CD14-positive monocyte (primary cell): ENCODE data around the gene RNF187. TPM values are rescaled to one million over a fixed set of nuclear protein-coding genes. Genes with fewer than 3 reads are reported as not detected.

Experiments used
- DNase-seq, 3 donors: peaks; one replicate each; pipeline ENCODE4 v3.0.0-alpha.2; 2011 to 2022
- H2AFZ ChIP-seq: 2 replicates; pipeline ENCODE4 v1.6.0; 2012; ENCODE audit warnings: mild to moderate bottlenecking, low read depth, low read length, inconsistent platforms; ENCODE audit not compliant: insufficient read depth, poor library complexity, severe bottlenecking
- H3K27ac ChIP-seq, 2 donors: 1 replicate in 1 of 2; 2 replicates in 1 of 2; pipeline ENCODE4 v1.5.1; 2012 to 2013; ENCODE audit warnings: low read length in 2 of 2, control low read depth in 1 of 2, inconsistent platforms in 1 of 2, low read depth in 1 of 2, mild to moderate bottlenecking in 1 of 2
- H3K27me3 ChIP-seq, 2 donors: one replicate each; pipeline versions ENCODE4 v1.6.0 to v1.6.1; 2011 to 2013; ENCODE audit warnings: low read length in 2 of 2; ENCODE audit not compliant: control insufficient read depth in 2 of 2, insufficient read depth in 2 of 2
- H3K36me3 ChIP-seq, 2 donors: replicated peaks in 1 of 2; 1 replicate in 1 of 2; 2 replicates in 1 of 2; pipeline versions ENCODE4 v1.5.1 to v1.6.1; 2012 to 2013; ENCODE audit warnings: low read length in 2 of 2, control low read depth in 1 of 2, inconsistent platforms in 1 of 2, mild to moderate bottlenecking in 1 of 2; ENCODE audit not compliant: insufficient read depth in 2 of 2, control insufficient read depth in 1 of 2
- H3K4me1 ChIP-seq, 2 donors: 1 replicate in 1 of 2; 2 replicates in 1 of 2; pipeline versions ENCODE4 v1.5.1 to v1.6.1; 2012 to 2013; ENCODE audit warnings: low read length in 2 of 2, control low read depth in 1 of 2, inconsistent platforms in 1 of 2, mild to moderate bottlenecking in 1 of 2, moderate library complexity in 1 of 2; ENCODE audit not compliant: insufficient read depth in 2 of 2, control insufficient read depth in 1 of 2
- H3K4me2 ChIP-seq: replicated peaks from 2 replicates; pipeline ENCODE3; 2012; ENCODE audit warnings: low read length, moderate library complexity, mild to moderate bottlenecking; ENCODE audit not compliant: poor library complexity, severe bottlenecking; ENCODE audit errors: extremely low read depth
- H3K4me3 ChIP-seq, 3 experiments: fragments of 200-600 bp in 1 of 3; sonication (generic) in 1 of 3; replicated peaks in 1 of 3; 1 replicate in 2 of 3; 2 replicates in 1 of 3; pipeline ENCODE4 v1.5.1; 2011 to 2013; ENCODE audit warnings: low read length in 3 of 3, mild to moderate bottlenecking in 3 of 3, control low read depth in 2 of 3, low read depth in 2 of 3, inconsistent platforms in 1 of 3, moderate library complexity in 1 of 3
- H3K79me2 ChIP-seq: 2 replicates; pipeline ENCODE4 v1.6.0; 2012; ENCODE audit warnings: mild to moderate bottlenecking, control low read depth, inconsistent platforms, low read length, moderate library complexity; ENCODE audit not compliant: insufficient read depth
- H3K9ac ChIP-seq: 2 replicates; pipeline ENCODE4 v1.6.0; 2017; ENCODE audit warnings: low read length, mild to moderate bottlenecking; ENCODE audit not compliant: insufficient read depth, poor library complexity, severe bottlenecking
- H3K9me3 ChIP-seq, 2 donors: replicated peaks in 1 of 2; 1 replicate in 1 of 2; 2 replicates in 1 of 2; pipeline versions ENCODE4 v1.5.1 to v1.6.1; 2012 to 2013; ENCODE audit warnings: low read length in 2 of 2, control low read depth in 1 of 2; ENCODE audit not compliant: control insufficient read depth in 1 of 2, insufficient read depth in 1 of 2
- H4K20me1 ChIP-seq: 2 replicates; pipeline ENCODE4 v1.6.0; 2012; ENCODE audit warnings: mild to moderate bottlenecking, low read length, control low read depth, moderate library complexity; ENCODE audit not compliant: insufficient read depth
- H3K27ac Mint-ChIP-seq, 7 donors: one replicate each; pipeline ENCODE4 v1.8.0; 2020; ENCODE audit warnings: mild to moderate bottlenecking in 7 of 7, mixed read lengths in 7 of 7, moderate library complexity in 6 of 7, inconsistent platforms in 2 of 7
- H3K27me3 Mint-ChIP-seq, 3 donors: one replicate each; pipeline ENCODE4 v1.8.0; 2021 to 2022; ENCODE audit warnings: low read depth in 3 of 3, mild to moderate bottlenecking in 3 of 3, mixed read lengths in 3 of 3, moderate library complexity in 3 of 3, inconsistent platforms in 1 of 3
- H3K36me3 Mint-ChIP-seq, 2 donors: one replicate each; pipeline ENCODE4 v1.8.0; 2020; ENCODE audit warnings: mixed read lengths in 2 of 2, inconsistent platforms in 1 of 2, mild to moderate bottlenecking in 1 of 2
- H3K4me1 Mint-ChIP-seq: one replicate; pipeline ENCODE4 v1.8.0; 2020; ENCODE audit warnings: mild to moderate bottlenecking, mixed read lengths
- H3K4me3 Mint-ChIP-seq, 2 donors: one replicate each; pipeline ENCODE4 v1.8.0; 2020; ENCODE audit warnings: mild to moderate bottlenecking in 2 of 2, mixed read lengths in 2 of 2, moderate library complexity in 1 of 2
- H3K9me3 Mint-ChIP-seq, 7 donors: one replicate each; pipeline ENCODE4 v1.8.0; 2020 to 2022; ENCODE audit warnings: mixed read lengths in 7 of 7, mild to moderate bottlenecking in 6 of 7, moderate library complexity in 6 of 7, inconsistent platforms in 2 of 7
- CTCF ChIP-seq: fragments of 200-600 bp; IDR thresholded peaks from one replicate; pipeline ENCODE4 v1.8.0; 2022; ENCODE audit warnings: antibody characterized with exemption, mild to moderate bottlenecking
- WGBS: methylation state at CpG from one replicate; pipeline ENCODE4 v1.1.5; 2013; ENCODE audit warnings: missing lambda C conversion rate; ENCODE audit not compliant: insufficient coverage; 5-methylcytosine and 5-hydroxymethylcytosine counted together
- intact Hi-C, 2 donors: fragments of 100-400 bp; cut with micrococcal nuclease; formaldehyde crosslinking; loops; one replicate each; pipeline versions ENCODE4 v1.15.0 to v1.15.1; 2023
- polyA plus RNA-seq, 3 donors: library from polyadenylated mRNA; depleted of rRNA in 1 of 3; unstranded in 2 of 3; stranded (reverse) in 1 of 3; fragments of 300-500 nt in 2 of 3; fragments of >200 nt in 1 of 3; fragmentation: Illumina TruSeq in 2 of 3; gene quantifications; 1 replicate in 2 of 3; 2 replicates in 1 of 3; pipeline ENCODE4 v1.2.3, GENCODE V29; 2012 to 2021

Gene RNF187
- polyA plus RNA-seq, 3 donors, result 5.9 to 27.6 (median 24.6) TPM

- peaks cover 39 to 47% of the 10 kb centered on the region in 2 donors for H3K36me3 ChIP-seq
- Mint-ChIP-seq H3K36me3 (peaks cover 37 to 53% of the 10 kb centered on the region in 2 donors), H3K4me1 (peaks cover 24% of the 10 kb centered on the region), H3K27me3 (peaks cover 0 to 5% (median 1%) of the 10 kb centered on the region in 3 donors), H3K4me3 (no peak overlapping the region), H3K9me3 (peaks cover 0 to 1% (median 0%) of the 10 kb centered on the region in 7 donors), H3K27ac (peak overlapping the region in 1 of 7 donors; percentile 13)
- H3K4me2 ChIP-seq, result no peak overlapping the region
- no peaks in the 10 kb centered on the region for H3K9me3 ChIP-seq
- no peaks in the 10 kb centered on the region for H3K27me3 ChIP-seq
- peaks cover 18% of the 10 kb centered on the region for H4K20me1 ChIP-seq
- no peak overlapping the region for H2AFZ ChIP-seq
- intact Hi-C loops, result no loop called here
- no peak overlapping the region for H3K9ac ChIP-seq
- no peak overlapping the region for H3K27ac ChIP-seq
- no peak for TF ChIP-seq CTCF
- H3K4me3 ChIP-seq, result no peak overlapping the region
- DNase-seq, result no peak
- 80% methylated on average over 1 of the region's 5 CpGs for WGBS
- H3K4me1 ChIP-seq, result peaks cover 17 to 20% of the 10 kb centered on the region in 2 donors
- no peaks in the 10 kb centered on the region for H3K79me2 ChIP-seq
Measured at GRCh38 chr1:228497206-228497605, 10.0 kb downstream of the RNF187 start.

GRCh38 chr1:228497817-228498216 lies 10.6 kb downstream of the RNF187 start:
- Histone ChIP-seq H3K79me2 (no peaks in the 10 kb centered on the region), H3K27me3 (no peaks in the 10 kb centered on the region), H3K4me2 (no peak overlapping the region), H3K9ac (no peak overlapping the region), H2AFZ (no peak overlapping the region), H4K20me1 (peaks cover 12% of the 10 kb centered on the region), H3K36me3 (peaks cover 37 to 45% of the 10 kb centered on the region in 2 donors), H3K9me3 (no peaks in the 10 kb centered on the region), H3K27ac (no peak overlapping the region), H3K4me1 (peaks cover 17 to 20% of the 10 kb centered on the region in 2 donors), H3K4me3 (no peak overlapping the region)
- TF ChIP-seq CTCF, result no peak
- no peak overlapping the region for H3K27ac Mint-ChIP-seq
- intact Hi-C loops, result no loop called here
- peaks cover 36 to 47% of the 10 kb centered on the region in 2 donors for H3K36me3 Mint-ChIP-seq
- H3K9me3 Mint-ChIP-seq, result peaks cover 0 to 1% (median 0%) of the 10 kb centered on the region in 7 donors
- whole genome bisulfite sequencing, result 100% methylated on average over 7 of the region's 8 CpGs
- no peak overlapping the region for H3K4me3 Mint-ChIP-seq
- DNase-seq, result no peak
- H3K4me1 Mint-ChIP-seq, result peaks cover 24% of the 10 kb centered on the region
- peaks cover 0 to 5% (median 1%) of the 10 kb centered on the region in 3 donors for H3K27me3 Mint-ChIP-seq
